Fibroblast of the aortic adventitia (primary cell): ENCODE results near the gene RAPGEF4. TPM values are rescaled to one million over a fixed set of nuclear protein-coding genes. Genes with fewer than 3 reads are reported as not detected.

ENCODE experiments used
- DNase-seq: peaks from one replicate; pipeline ENCODE4 v3.0.0-alpha.2; 2010; ENCODE audit warnings: low read depth
- H3K4me3 ChIP-seq: 2 replicates; pipeline ENCODE4 v1.5.1; 2011; ENCODE audit warnings: low read depth, mild to moderate bottlenecking, control low read depth, low read length, moderate library complexity
- CTCF ChIP-seq: IDR thresholded peaks from 2 replicates; pipeline ENCODE4 v1.5.1; 2011; ENCODE audit warnings: mild to moderate bottlenecking, low read length, control low read depth, inconsistent platforms; ENCODE audit not compliant: insufficient read depth
- total RNA-seq: library from RNA; depleted of rRNA; stranded (reverse); fragments of >200 nt; gene quantifications from 2 replicates; pipeline ENCODE4 v1.2.3, GENCODE V29; 2012; ENCODE audit warnings: low replicate concordance

The RAPGEF4 gene
- total RNA-seq, 1 donor: 1.3 TPM

GRCh38 chr2:172843266-172843582 is 107.6 kb downstream of the RAPGEF4 start:
- no peak overlapping the region for H3K4me3 ChIP-seq
- TF ChIP-seq CTCF: no peak
- no peak for DNase-seq

GRCh38 chr2:172843902-172844715 is 108.5 kb downstream of the RAPGEF4 start:
- H3K4me3 ChIP-seq: no peak overlapping the region
- DNase-seq: no peak
- no peak for TF ChIP-seq CTCF

GRCh38 chr2:172845028-172845630 is 109.5 kb downstream of the RAPGEF4 start:
- no peak for TF ChIP-seq CTCF
- no peak for DNase-seq

GRCh38 chr2:172846551-172846950 is 110.9 kb downstream of the RAPGEF4 start:
- DNase-seq: no peak
- no peak for TF ChIP-seq CTCF
- H3K4me3 ChIP-seq: no peak overlapping the region

More at GRCh38 chr2:172845028-172845630, 109.5 kb downstream of the RAPGEF4 start:
- H3K4me3 ChIP-seq: no peak overlapping the region

GRCh38 chr2:172847188-172847587 is 111.5 kb downstream of the RAPGEF4 start:
- no peak overlapping the region for H3K4me3 ChIP-seq
- DNase-seq: no peak
- TF ChIP-seq CTCF: no peak

GRCh38 chr2:172848519-172848918 is 112.9 kb downstream of the RAPGEF4 start:
- TF ChIP-seq CTCF: no peak
- DNase-seq: no peak
- no peak overlapping the region for H3K4me3 ChIP-seq
